ENCODE measurements around the gene IQCF5. TPM values are rescaled to one million over a fixed set of nuclear protein-coding genes. Genes with fewer than 3 reads are reported as not detected.

Gene IQCF5
- total and polyA plus RNA-seq, 2 donors (not counting 3 experiments of a cell fraction or from before 2014, with no cell fraction given): not detected

DNA sequence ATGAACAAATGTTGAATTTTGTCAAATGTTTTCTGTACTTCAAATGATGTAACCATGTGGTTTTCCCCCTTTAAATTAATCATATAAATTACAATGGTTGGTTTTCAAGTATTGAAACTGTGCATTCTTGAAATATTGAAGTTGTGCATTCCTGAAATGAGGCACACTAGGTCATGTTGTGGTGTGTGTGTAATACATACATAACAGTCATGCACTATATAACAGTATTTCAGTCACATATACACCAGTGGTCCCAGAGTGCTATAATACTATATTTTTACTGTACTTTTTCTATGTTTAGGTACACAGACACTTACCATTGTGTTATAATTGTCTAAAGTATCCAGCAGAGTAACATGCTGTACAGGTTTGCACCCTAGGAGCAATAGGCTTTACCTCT is 11.0 kb upstream of the IQCF5 start:
- Histone ChIP-seq H2AFZ (ENCODE audit: low read depth, low read length) (no peak overlapping the region), H3K36me3 (ENCODE audit: control insufficient read depth in 2 of 2, extremely low read depth in 1 of 2, insufficient read depth in 2 of 2, low read length in 2 of 2) (no peaks in the 10 kb centered on the region), H3K4me2 (ENCODE audit: insufficient read depth, low read length) (no peak overlapping the region), H3K4me1 (ENCODE audit: control insufficient read depth, extremely low read depth, insufficient read depth, low read length) (no peaks in the 10 kb centered on the region), H3K9me1 (replicated peaks; ENCODE audit: control insufficient read depth, extremely low read depth, insufficient read depth, low read length) (no peaks in the 10 kb centered on the region), H3K9ac (replicated peaks; ENCODE audit: extremely low read depth, insufficient read depth, low read length) (no peak overlapping the region), H3K27me3 (ENCODE audit: control insufficient read depth in 2 of 2, insufficient read depth in 2 of 2, low read length in 2 of 2) (peaks cover 0 to 10% of the 10 kb centered on the region in 2 experiments), H3K4me3 (replicated peaks in 1 of 3; ENCODE audit: insufficient read depth in 1 of 3, low read depth in 1 of 3, low read length in 3 of 3) (no peak overlapping the region), H4K20me1 (replicated peaks; ENCODE audit: control insufficient read depth, extremely low read depth, insufficient read depth, low read length) (no peaks in the 10 kb centered on the region), H3K79me2 (ENCODE audit: control insufficient read depth, insufficient read depth, low read length) (no peaks in the 10 kb centered on the region), H3K27ac (ENCODE audit: insufficient read depth, low read depth, low read length) (no peak overlapping the region), H3K9me3 (replicated peaks; ENCODE audit: control insufficient read depth, insufficient read depth, low read length) (no peaks in the 10 kb centered on the region)
- ChIA-PET CTCF (no interaction called here), POLR2A (no interaction called here)
- no peak for FAIRE-seq
- no TSS peak for BruUV-seq (replicated peaks)
- intact Hi-C loops (cut with micrococcal nuclease): no loop called here
- DNase-seq (ENCODE audit: low read depth, low spot score): no peak
- dilution Hi-C loops (cut with MboI; ENCODE audit: extremely low pct_ligation_motif_present, low sequenced_read_pairs): no loop called here
- TF ChIP-seq FOS (IDR thresholded peaks at IDR 0.05; ENCODE audit: borderline replicate concordance, insufficient read depth, low read length) (no peak), GATA2 (IDR thresholded peaks at IDR 0.05; ENCODE audit: insufficient read depth, insufficient read length, low read depth, low read length) (no peak), POLR2A (IDR thresholded peaks at IDR 0.05; ENCODE audit: low read depth, low read length) (no peak), EZH2 (IDR thresholded peaks at IDR 0.05; ENCODE audit: borderline replicate concordance, low read depth, low read length, severe bottlenecking) (no peak), MYC (IDR thresholded peaks at IDR 0.05; ENCODE audit: low read depth, low read length) (no peak), JUN (IDR thresholded peaks at IDR 0.05; ENCODE audit: borderline replicate concordance, insufficient read depth, insufficient read length, low read depth) (no peak), CTCF (IDR thresholded peaks at IDR 0.05; ENCODE audit: extremely low read depth in 1 of 2, insufficient read depth in 1 of 2, low read depth in 1 of 2, low read length in 2 of 2) (no peak), POLR2AphosphoS5 (IDR thresholded peaks at IDR 0.05; ENCODE audit: insufficient read depth, low read depth, low read length) (no peak)
- TF ChIP-seq, protein P1, sequence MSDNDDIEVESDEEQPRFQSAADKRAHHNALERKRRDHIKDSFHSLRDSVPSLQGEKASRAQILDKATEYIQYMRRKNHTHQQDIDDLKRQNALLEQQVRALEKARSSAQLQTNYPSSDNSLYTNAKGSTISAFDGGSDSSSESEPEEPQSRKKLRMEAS (IDR thresholded peaks at IDR 0.05; ENCODE audit: insufficient read depth, insufficient read length): no peak

All from endothelial cell of umbilical vein (primary cell).